Muscle of back (tissue), 11 donors: ENCODE results near the gene COL26A1. TPM values are rescaled to one million over a fixed set of nuclear protein-coding genes. Genes with fewer than 3 reads are reported as not detected.

Experiments
- DNase-seq, 3 donors: peaks; one replicate each; pipeline versions ENCODE4 v3.0.0 to v3.0.0-alpha.2; 2013
- polyA plus RNA-seq, 10 donors: library from polyadenylated mRNA; unstranded; fragments of 120-200 nt; gene quantifications; one replicate each; pipeline ENCODE4 v1.2.1, GENCODE V29; 2013; ENCODE audit not compliant: insufficient read length in 10 of 10

Gene COL26A1
- polyA plus RNA-seq, 10 donors, result 0.50 to 9.9 (median 1.2) TPM

GRCh38 chr7:101370836-101371235 lies 8.2 kb downstream of the COL26A1 start:
- DNase-seq, result no peak

GRCh38 chr7:101373812-101374614 lies 11.3 kb downstream of the COL26A1 start:
- DNase-seq, result peak in 1 of 3 donors; percentile 52

- no peak for DNase-seq
Observed at GRCh38 chr7:101374990-101375389, 12.3 kb downstream of the COL26A1 start.

GRCh38 chr7:101376601-101377000 lies 13.9 kb downstream of the COL26A1 start:
- no peak for DNase-seq

GRCh38 chr7:101377189-101377736 lies 14.6 kb downstream of the COL26A1 start:
- DNase-seq, result no peak

GRCh38 chr7:101378751-101379174 lies 16.1 kb downstream of the COL26A1 start:
- DNase-seq, result peak in 2 of 3 donors; percentile 37 to 54

- no peak for DNase-seq
Observed at GRCh38 chr7:101379302-101379701, 16.6 kb downstream of the COL26A1 start.

- no peak for DNase-seq
Observed at GRCh38 chr7:101381549-101382111, 19.0 kb downstream of the COL26A1 start.

GRCh38 chr7:101382937-101383336 lies 20.3 kb downstream of the COL26A1 start:
- no peak for DNase-seq

- no peak for DNase-seq
Observed at GRCh38 chr7:101386177-101386557, 23.5 kb downstream of the COL26A1 start.

- DNase-seq, result peak; percentile 73 to 88 (median 77)
Observed at GRCh38 chr7:101386558-101387231, 24.0 kb downstream of the COL26A1 start.

GRCh38 chr7:101390901-101391301 lies 28.2 kb downstream of the COL26A1 start:
- peak in 1 of 3 donors; percentile 55 for DNase-seq

- DNase-seq, result no peak
Observed at GRCh38 chr7:101391991-101392390, 29.3 kb downstream of the COL26A1 start.

GRCh38 chr7:101393865-101394264 lies 31.2 kb downstream of the COL26A1 start:
- DNase-seq, result no peak

- DNase-seq, result no peak
Observed at GRCh38 chr7:101395376-101395775, 32.7 kb downstream of the COL26A1 start.

GRCh38 chr7:101397243-101397642 lies 34.6 kb downstream of the COL26A1 start:
- no peak for DNase-seq

GRCh38 chr7:101397770-101398324 lies 35.2 kb downstream of the COL26A1 start:
- DNase-seq, result no peak

GRCh38 chr7:101398396-101399289 lies 36.0 kb downstream of the COL26A1 start:
- no peak for DNase-seq

GRCh38 chr7:101399759-101400158 lies 37.1 kb downstream of the COL26A1 start:
- no peak for DNase-seq

- no peak for DNase-seq
Observed at GRCh38 chr7:101400751-101401150, 38.1 kb downstream of the COL26A1 start.
